Ishikawa (cell line): ENCODE data around the gene KIF16B.

ENCODE experiments used
- CEBPB ChIP-seq: IDR thresholded peaks from 2 replicates; pipeline ENCODE4 v1.6.1; 2012
- CREB1 ChIP-seq: IDR thresholded peaks from 2 replicates; pipeline ENCODE4 v1.6.1; 2012; ENCODE audit warnings: low read depth
- EGR1 ChIP-seq: IDR thresholded peaks from 2 replicates; pipeline ENCODE4 v1.6.1; 2012
- EP300 ChIP-seq: IDR thresholded peaks from 2 replicates; pipeline ENCODE4 v1.6.1; 2012; ENCODE audit warnings: borderline replicate concordance
- FOXM1 ChIP-seq: IDR thresholded peaks from 2 replicates; pipeline ENCODE4 v1.6.1; 2012; ENCODE audit warnings: low read depth, borderline replicate concordance
- NFIC ChIP-seq: IDR thresholded peaks from 2 replicates; pipeline ENCODE4 v1.6.1; 2012
- RAD21 ChIP-seq: IDR thresholded peaks from 2 replicates; pipeline ENCODE4 v1.6.1; 2012; ENCODE audit warnings: low read depth
- TAF1 ChIP-seq: IDR thresholded peaks from 2 replicates; pipeline ENCODE4 v1.6.1; 2012; ENCODE audit warnings: low read depth, mild to moderate bottlenecking
- TCF12 ChIP-seq: IDR thresholded peaks from 2 replicates; pipeline ENCODE4 v1.6.1; 2012; ENCODE audit warnings: low read depth
- TEAD4 ChIP-seq: IDR thresholded peaks from 2 replicates; pipeline ENCODE4 v1.6.1; 2012
- YY1 ChIP-seq: IDR thresholded peaks from 2 replicates; pipeline ENCODE4 v1.6.1; 2012; ENCODE audit warnings: low read depth
- ZBTB7A ChIP-seq: IDR thresholded peaks from 2 replicates; pipeline ENCODE4 v1.6.1; 2012; ENCODE audit warnings: low read depth
- TF ChIP-seq, protein P1 (sequence below): IDR thresholded peaks from 2 replicates; pipeline ENCODE4 v1.6.1; 2012
- TF ChIP-seq, protein P2 (sequence below): IDR thresholded peaks from 2 replicates; pipeline ENCODE4 v1.6.1; 2012; ENCODE audit warnings: low read depth, mild to moderate bottlenecking
- TF ChIP-seq, protein P3 (sequence below): IDR thresholded peaks from 2 replicates; pipeline ENCODE4 v1.6.1; 2012

The KIF16B gene

DNA sequence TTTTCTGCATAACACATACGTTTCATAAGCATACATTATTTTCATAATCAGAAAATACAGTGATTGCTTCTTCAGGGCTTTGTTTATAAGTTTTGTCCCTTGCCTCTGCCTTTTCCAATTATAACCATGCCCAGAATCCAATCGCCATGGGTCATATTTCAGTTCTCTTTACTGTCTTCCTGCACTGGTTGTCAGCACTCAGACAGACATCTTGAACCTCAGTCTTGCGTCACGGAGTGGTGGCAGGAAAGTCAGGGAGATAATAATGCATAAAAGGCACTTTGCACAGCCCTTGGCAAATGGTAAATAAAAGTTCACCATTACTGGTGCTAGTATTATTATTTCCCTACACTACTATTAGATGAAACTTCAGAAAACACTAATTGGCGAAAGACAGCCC lies 7.2 kb downstream of the KIF16B start:
- TF ChIP-seq, protein P1, sequence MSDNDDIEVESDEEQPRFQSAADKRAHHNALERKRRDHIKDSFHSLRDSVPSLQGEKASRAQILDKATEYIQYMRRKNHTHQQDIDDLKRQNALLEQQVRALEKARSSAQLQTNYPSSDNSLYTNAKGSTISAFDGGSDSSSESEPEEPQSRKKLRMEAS: no peak
- TF ChIP-seq ZBTB7A (no peak), YY1 (no peak), EGR1 (no peak)
- TF ChIP-seq, protein P2, sequence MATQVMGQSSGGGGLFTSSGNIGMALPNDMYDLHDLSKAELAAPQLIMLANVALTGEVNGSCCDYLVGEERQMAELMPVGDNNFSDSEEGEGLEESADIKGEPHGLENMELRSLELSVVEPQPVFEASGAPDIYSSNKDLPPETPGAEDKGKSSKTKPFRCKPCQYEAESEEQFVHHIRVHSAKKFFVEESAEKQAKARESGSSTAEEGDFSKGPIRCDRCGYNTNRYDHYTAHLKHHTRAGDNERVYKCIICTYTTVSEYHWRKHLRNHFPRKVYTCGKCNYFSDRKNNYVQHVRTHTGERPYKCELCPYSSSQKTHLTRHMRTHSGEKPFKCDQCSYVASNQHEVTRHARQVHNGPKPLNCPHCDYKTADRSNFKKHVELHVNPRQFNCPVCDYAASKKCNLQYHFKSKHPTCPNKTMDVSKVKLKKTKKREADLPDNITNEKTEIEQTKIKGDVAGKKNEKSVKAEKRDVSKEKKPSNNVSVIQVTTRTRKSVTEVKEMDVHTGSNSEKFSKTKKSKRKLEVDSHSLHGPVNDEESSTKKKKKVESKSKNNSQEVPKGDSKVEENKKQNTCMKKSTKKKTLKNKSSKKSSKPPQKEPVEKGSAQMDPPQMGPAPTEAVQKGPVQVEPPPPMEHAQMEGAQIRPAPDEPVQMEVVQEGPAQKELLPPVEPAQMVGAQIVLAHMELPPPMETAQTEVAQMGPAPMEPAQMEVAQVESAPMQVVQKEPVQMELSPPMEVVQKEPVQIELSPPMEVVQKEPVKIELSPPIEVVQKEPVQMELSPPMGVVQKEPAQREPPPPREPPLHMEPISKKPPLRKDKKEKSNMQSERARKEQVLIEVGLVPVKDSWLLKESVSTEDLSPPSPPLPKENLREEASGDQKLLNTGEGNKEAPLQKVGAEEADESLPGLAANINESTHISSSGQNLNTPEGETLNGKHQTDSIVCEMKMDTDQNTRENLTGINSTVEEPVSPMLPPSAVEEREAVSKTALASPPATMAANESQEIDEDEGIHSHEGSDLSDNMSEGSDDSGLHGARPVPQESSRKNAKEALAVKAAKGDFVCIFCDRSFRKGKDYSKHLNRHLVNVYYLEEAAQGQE: no peak

- TF ChIP-seq NFIC: no peak
- TF ChIP-seq, protein P3, sequence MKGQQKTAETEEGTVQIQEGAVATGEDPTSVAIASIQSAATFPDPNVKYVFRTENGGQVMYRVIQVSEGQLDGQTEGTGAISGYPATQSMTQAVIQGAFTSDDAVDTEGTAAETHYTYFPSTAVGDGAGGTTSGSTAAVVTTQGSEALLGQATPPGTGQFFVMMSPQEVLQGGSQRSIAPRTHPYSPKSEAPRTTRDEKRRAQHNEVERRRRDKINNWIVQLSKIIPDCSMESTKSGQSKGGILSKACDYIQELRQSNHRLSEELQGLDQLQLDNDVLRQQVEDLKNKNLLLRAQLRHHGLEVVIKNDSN: no peak
- no peak for TF ChIP-seq EGR1
- TF ChIP-seq TAF1: no peak
- no peak for TF ChIP-seq CEBPB
- TF ChIP-seq, protein P2: no peak
- TF ChIP-seq CREB1: no peak
- TF ChIP-seq EP300: no peak
Measured at GRCh38 chr20:16563066-16563806, 10.0 kb downstream of the KIF16B start.

- TF ChIP-seq, protein P1: no peak
- TF ChIP-seq EP300 (no peak), CREB1 (no peak), NFIC (no peak), EGR1 (no peak), CEBPB (no peak), TAF1 (no peak), FOXM1 (no peak), ZBTB7A (no peak), RAD21 (no peak), TCF12 (no peak), TEAD4 (no peak), YY1 (no peak)
- TF ChIP-seq, protein P2: no peak
- TF ChIP-seq, protein P3: no peak
Measured at GRCh38 chr20:16562259-16562658, 11.0 kb downstream of the KIF16B start.

DNA sequence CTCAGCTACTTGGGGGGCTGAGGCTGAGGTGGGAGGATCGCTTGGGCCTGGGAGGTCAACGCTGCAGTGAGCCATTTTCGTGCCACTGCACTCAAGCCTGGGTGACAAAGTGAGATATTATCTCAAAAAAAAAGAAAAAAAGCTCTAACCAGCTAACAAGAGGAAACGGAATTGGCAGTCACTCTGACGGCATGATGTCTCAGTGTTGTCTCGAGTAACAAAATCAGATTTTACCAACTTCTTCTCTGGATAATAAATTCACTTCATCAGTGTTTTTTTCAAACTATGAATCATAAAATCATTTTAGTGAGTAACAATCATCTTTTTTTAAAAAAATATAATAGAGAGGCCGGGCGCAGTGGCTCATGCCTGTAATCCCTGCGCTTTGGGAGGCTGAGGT lies 12.6 kb downstream of the KIF16B start:
- TF ChIP-seq CEBPB (no peak), TAF1 (no peak), CREB1 (no peak), RAD21 (no peak), FOXM1 (no peak), YY1 (no peak), ZBTB7A (no peak), NFIC (no peak), TEAD4 (no peak), TCF12 (no peak), EGR1 (no peak), EP300 (no peak)
- TF ChIP-seq, protein P3: no peak
- TF ChIP-seq, protein P1: no peak
- TF ChIP-seq, protein P2: no peak
